GM12801 (cell line): Measurements from ENCODE around the gene ATP6AP1.

ENCODE experiments used
- CTCF ChIP-seq: IDR thresholded peaks from one replicate; pipeline ENCODE4 v1.5.1; 2011; ENCODE audit warnings: control low read depth; ENCODE audit not compliant: insufficient read length; ENCODE audit errors: extremely low read depth

Gene ATP6AP1

GRCh38 chrX:154485150-154486051, 56.9 kb downstream of the ATP6AP1 start:
- no peak for TF ChIP-seq CTCF

- no peak for TF ChIP-seq CTCF
Observed at GRCh38 chrX:154486052-154486395, 57.5 kb downstream of the ATP6AP1 start.
